NT2/D1 (cell line): ENCODE data around the gene GPHB5.

Source experiments
- YY1 ChIP-seq: IDR thresholded peaks from 2 replicates; pipeline ENCODE4 v1.6.1; 2011; ENCODE audit not compliant: insufficient read length, insufficient read depth
- ZNF274 ChIP-seq: IDR thresholded peaks from 2 replicates; pipeline ENCODE4 v1.6.1; 2011; ENCODE audit warnings: mild to moderate bottlenecking, low read depth, low read length

GRCh38 chr14:63282997-63283883 is 35.5 kb downstream of the GPHB5 start:
- TF ChIP-seq YY1: no peak
- TF ChIP-seq ZNF274: no peak
